NCI-H345 treated with DMSO at 0.1 percent for 48 hours (cell line): ENCODE results near the gene LTBR.

Source experiments
- DNase-seq: peaks from one replicate; lab custom pipeline; 2025; ENCODE audit not compliant: unreplicated experiment; lab: John Stamatoyannopoulos, UW

The LTBR gene

DNA sequence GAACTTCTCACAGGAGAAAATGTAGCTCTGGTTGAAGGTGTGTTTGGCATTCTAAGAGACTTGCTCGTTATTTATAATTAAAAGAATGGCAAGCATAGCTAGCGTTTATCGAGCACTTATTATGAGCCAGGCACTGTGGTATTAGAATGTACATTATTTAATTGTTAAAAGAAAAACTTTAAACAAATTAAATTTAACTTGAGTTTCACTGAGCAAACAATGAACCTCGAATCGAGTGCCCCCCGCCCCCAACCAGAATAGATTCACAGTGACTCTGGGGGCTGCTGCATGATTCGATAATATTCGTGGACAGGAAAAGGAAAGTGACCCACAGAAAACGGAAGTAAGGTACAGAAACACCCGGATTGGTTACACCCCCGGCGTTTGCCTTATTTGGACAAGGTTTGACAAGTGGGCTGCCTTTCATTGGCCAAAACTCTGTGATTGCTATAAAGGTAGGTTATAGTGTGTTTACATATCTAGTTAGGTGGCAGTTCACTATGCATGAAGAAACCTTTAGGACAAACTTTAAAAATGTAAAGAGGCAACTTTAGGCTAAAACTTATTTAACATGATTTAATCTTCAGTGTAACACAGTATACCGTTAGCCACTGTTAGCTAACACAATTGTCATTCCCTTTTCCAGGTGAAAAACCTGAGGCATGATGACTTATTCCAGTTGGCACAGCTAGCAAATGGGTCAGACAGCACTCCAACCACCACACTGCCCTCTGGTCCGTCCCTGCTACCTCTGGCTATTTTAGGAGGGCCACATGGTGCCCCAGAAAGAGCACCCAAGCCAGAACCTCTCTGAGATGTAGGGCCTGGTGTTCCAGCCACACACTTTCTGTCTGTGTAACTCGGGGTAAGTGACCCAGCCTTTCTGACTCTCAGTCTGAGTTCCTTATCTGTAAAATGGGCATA is 15.7 kb upstream of the LTBR start:
- DNase-seq: no peak

DNA sequence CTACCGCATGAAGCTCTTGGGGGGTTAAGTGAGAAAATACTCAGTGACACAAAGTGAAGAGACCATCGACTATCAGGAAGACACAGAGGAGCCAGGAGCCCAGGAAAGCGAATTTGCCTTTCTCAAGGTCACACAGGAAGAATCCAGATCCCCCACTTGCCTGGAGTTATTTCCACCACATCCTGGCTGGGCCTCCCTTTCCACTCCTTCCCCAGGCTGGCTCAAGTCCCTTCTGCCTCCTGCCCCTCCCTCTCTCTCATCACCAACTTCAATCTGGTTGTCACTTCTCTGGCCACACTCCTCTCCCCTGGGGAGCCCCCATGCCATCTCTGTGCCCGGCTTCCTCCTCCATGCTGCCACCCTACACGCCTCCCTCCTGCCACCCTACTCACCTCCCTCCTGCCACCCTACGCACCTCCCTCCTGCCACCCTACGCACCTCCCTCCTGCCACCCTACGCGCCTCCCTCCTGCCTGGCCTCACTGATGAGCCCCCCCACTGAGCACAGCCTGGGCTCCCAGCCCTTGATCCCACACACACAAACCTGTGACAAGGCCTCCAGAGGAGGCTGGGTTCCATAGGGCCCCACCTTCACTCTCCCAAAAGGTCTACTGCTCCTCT is 14.9 kb upstream of the LTBR start:
- DNase-seq: no peak

DNA sequence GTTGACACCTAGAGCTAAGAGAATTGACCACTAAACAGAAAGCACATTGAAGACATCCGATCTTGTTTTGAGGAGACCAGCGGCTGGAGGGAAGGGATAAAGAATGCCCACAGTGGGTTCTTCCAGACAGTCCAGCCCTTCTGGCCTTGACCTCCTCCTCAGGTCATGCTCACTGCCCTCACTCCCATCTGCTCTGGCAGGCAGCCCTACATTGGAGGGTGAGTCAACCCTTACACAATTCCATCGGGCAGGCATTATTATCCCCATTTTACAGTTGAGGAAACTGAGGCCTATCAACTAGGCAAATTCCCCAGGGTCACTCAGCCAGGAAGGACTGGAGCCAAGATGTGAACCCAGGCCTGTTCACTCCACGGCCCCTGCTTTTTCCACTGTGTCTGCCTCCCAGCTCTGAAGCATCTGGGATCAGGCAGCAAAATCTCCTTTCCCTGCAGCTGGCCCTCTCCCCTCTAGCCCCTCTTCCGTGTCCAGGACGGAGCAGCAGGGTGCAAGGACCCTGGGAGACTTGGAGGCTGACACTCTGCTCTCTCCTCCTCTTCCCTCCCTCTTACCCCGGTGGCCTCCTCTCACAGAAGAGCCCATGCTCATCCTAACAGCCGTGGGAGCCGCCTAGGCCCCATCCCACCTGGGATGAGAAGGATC is 13.9 kb upstream of the LTBR start:
- no peak for DNase-seq

DNA sequence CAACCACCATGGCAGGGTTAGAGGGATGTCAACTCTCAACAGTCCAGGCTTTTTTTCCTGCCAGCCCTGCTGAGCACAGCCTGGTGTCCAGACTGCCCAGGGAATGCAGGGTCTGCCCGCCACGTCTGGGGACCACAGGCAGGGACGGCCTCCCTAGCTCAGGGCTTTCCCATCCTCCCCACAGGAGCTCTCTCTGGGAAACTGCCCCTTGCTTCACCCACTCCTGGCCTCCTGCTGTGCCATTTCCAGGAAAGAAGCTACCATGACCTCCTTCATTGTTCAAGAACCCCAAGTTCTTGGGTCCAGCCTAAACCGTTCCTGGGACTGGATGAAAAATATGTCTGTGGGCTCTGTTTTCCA is 13.4 kb upstream of the LTBR start:
- DNase-seq: no peak

DNA sequence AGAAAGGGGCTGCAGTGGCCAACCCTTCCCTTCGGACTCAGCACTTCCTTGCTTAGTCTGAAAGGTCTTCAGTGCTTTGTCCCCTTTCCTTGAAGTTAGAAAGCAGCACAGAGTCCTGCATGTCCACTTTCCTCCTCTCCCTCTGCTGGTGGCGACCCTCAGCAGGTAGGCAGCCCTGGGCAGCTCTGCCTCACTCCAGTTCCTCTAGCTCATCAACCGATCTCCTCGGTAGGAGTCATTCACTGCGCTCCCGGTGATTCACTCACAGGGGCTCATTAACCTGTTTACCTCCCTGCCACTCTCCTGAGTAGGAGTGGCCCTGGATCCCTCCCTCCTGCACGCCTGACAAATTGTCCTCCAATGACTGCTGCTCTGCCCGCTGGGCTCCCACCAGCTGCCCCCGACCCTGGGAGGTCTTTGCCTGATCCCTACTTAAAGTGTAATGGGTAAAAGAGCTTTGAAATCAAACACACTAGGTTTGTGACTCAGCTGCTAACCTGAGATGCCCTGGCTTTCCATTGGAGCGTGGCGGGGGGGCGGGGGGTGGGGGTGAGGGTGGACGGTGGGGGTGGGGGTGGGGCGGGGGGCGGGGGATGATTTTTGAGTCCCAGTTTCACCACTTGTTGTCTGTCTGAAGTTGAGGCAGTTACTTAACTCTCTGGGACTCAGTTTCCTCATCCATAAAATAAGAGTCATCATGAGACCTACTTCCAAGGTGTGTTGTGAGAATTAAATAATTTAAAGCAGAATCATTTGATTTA is 12.8 kb upstream of the LTBR start:
- peak; percentile 95 for DNase-seq

DNA sequence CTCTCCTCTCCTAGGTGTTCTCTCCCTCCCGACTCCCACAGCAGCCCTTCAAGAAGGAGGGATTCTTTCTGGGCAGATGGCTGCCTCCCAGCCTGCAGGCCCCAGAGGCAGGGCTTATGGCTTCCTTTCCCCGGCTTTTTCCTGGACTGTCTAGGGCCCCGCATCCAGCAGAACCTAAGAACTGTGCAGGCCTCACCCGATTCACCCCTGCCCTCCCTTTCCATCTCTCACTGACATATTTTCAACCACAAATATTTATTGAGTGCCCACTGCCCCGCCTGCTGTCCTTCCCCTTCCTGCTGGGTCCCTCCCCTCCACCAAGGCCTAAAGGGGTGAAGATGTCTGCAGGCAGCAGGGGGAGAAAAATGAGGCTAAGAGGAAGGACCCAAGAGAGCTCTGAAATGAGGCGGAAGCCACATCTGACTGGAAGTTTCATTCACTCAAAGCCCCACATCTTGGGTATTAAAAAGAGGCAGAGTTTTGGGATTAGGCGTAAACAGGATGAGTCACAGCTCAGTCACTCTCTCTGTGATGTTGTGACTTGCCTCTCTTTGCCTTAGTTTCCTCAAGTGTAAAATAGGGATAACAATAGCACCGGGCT is 11.5 kb upstream of the LTBR start:
- DNase-seq: peak; percentile 41

DNA sequence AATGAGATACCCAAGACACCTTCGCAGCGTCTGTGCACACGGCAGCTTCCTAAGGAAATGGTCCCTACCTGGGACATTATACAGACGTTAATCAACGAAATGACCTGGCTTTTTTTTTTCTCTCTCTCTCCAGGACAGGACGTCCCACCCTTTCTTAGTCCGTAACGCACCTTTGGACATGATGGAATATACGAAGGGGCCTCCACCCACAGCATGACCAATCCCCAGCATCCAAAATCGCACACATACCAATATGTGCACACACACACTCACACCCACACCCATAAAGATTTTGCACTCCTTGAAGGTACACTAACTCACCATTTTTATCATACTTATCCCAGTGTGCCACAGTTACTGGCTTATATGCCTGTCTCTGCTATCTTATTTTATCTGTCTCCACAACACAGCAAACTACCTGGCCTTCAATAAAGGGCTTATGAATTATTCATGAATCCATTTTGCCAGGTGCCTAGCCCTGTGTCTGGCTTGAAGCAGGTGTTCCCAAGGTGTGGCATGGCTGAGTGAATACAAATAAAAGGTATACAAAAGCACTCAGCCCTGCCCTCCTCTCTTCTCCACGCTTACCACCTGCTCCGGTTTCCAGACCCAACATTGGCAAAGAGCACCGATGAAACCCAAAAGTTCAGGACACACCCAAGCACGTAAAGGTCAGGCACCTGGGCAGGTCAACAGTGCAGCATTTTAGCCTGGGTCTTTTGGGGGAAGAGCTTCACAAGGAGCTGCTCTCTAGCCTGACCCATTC is 10.8 kb upstream of the LTBR start:
- peak; percentile 94 for DNase-seq

DNA sequence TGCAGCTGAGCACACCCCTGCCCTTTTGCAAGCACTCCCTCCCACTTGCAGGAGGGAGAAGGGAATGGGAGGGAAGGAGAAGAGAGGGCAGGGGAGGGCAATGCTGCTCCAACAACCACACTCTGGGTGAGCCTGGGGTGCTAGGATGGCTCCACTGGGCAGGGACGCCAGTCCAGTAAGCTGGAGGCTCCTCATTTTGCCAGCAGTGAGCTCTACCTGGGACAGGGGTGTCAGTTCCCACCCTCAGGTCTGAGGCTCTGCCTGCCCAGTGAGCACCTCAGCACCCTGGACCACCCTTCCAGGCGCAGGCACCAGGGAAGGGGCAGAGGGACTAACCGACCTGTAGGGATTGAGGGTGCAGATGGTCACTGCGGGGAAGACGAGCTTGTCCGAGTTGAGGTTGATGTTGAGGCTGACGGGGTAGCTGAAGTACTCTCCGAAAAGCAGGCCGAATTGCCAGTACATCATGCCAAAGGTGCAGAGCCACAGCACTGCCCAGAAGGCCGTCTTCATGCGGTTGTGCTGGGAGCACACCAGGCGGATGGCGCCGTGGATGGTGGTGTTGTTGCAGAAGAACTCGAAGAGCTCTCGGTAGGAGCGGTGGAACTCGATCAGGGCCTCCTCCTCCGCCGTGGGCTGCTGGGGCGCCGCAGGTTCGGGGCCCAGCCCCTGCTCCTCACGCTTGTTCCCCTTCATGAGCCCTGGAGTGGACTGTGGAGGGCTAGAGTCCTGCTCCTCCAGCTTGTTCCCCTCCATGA is 9.8 kb upstream of the LTBR start:
- no peak for DNase-seq

DNA sequence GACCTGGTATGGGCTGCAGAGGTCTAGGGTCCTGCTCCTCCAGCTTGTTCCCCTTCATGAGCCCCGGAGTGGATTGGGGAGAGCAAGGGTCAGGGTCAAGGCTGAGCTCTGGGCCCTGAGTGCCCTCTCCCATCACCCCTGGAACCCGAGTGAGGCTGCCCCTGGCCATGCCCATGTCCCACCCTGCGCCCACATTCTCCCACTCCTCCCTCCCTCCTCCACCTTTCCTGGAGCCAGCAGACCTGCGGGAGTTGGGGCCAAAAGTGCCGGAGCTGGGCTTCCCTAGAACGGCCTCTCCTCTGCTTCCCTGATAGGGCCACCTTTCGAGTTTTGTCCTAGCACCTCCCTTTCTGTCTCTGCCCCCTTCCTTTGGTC is 9.2 kb upstream of the LTBR start:
- no peak for DNase-seq

DNA sequence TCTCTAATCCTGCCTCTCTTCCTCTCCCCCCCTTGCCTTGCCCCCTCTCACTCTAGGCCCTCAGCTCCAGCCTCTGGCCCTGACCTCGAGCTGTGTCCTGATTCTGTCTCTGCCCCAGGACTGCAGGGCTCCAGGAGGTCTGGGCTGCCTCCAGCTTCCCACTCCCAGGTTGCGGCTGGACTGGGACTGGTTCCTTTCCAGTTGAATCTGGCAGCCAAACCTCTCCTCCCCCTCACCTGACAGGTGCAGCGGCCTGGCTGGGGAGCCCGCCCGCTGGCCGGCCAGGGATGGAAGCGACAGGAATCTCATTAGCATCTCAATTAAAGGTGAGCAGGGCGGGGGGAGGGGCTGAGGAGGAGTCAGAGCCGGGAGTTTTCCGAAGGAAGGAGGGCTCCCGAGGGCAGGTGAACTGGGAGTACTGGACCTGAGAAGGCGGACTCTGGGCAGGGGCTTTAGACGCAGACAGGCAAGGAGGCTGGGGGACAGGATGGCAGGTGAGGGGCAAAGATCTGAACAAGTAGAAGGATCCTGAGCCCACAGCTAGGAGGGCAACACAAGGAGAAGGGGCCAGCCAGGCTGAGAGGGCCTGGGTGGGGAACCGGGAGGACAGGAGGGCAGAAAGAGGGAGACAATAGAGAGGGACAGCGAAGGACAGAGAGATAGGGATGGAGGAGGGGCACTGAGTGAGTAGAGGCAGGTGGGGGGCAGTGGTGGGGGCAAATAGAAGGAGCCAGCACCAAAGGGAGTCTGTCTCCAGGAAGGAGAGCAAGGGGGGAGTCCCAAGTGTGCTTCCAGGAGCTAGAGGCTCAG is 8.5 kb upstream of the LTBR start, which contains the start of gene SCNN1A:
TSS of gene SCNN1A (minus strand) at position 295 of the 810 bp plus-strand sequence. CDS start 780 bp downstream, outside the sequence.
- DNase-seq: peak; percentile 78

DNA sequence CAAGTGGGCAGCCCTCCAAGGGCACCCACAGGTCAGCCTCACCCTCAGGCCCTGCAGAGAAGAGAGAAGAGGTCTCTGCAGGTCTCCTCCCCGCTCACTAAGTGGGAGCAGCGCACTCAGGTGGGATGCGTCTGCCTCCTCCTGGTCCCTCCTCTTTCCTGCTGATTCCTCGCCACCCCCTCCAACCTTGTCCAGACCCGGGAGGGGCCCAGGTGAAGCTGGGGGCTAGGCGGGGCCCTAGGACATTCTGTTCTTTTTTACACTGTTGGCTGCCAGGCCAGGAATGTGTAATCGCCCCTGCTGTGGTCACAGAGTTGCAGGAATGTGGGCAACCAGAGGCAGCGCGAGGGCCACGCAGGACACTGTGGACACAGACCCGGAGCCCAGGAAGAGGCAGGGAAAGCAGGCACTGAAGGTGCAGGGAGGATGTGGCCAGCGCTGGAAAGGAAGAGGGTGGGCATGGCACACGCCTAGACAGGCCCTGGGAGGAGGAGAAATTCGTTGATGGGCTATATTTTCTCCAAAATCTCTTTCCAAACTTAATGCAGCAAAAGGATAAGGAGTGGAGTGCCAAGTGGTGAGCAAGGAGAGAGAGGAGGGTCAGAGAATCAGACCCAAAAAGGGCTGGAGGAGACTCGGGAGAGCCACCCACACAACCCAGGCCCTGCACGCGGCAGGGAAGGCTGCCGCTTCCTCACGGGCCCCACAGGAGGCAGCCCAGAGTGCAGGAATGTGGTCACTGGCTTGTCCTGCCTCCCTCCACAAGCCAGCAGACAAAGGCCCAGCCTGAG is 7.7 kb upstream of the LTBR start:
- no peak for DNase-seq

DNA sequence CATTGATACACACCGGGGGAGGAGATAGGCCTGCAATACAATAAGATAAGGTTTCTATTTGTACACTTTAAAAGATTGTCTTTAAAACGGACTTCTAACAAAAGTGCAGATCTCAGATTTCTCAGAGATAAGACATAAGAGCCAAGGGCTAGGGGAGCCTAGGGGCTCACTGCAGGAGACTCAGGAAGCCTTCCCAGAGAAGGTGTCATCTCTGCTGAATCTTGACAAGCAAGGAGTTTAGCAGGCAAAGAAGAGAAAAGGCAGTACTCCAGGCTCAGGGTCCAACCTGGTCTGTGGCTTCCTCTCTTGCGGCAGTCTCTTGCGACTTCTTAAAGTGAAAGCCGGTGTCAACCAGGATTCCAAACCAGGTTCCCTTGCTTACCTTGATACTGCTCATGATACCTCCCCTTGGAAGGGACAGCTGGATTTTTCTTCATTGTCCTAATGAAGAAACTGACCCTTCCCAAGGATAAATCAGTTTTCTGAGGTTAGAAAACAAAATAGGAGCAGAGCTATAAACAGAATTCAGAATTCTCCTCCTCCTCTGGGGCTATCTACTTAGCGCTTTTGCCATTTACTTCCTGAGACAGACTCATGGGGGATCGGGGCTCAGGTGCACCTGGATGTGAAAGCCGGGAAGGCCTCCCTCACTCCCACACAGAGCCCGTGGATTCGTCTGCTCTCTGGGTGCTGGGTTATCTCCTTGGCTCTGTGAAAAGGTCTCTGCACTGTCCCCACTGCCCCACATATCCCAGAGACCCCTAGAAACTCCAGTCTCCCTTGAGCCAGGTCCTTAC is 6.9 kb upstream of the LTBR start:
- DNase-seq: no peak

DNA sequence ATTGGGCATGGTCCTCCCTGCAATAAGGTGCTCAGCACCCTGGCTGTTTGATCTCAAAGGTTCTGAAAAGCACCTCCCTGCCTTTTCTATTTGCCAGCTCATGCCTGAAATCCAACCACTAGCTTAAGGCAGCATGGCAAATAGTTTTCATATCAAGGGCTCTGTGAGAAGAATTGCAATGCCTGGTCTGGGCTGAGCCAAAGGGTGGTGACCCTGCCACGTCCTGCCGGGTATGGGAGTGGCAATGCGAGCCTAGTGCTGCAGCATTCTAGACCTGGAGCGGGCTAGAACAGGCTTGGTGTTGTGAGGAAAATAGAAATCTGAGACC is 6.3 kb upstream of the LTBR start:
- DNase-seq: no peak

DNA sequence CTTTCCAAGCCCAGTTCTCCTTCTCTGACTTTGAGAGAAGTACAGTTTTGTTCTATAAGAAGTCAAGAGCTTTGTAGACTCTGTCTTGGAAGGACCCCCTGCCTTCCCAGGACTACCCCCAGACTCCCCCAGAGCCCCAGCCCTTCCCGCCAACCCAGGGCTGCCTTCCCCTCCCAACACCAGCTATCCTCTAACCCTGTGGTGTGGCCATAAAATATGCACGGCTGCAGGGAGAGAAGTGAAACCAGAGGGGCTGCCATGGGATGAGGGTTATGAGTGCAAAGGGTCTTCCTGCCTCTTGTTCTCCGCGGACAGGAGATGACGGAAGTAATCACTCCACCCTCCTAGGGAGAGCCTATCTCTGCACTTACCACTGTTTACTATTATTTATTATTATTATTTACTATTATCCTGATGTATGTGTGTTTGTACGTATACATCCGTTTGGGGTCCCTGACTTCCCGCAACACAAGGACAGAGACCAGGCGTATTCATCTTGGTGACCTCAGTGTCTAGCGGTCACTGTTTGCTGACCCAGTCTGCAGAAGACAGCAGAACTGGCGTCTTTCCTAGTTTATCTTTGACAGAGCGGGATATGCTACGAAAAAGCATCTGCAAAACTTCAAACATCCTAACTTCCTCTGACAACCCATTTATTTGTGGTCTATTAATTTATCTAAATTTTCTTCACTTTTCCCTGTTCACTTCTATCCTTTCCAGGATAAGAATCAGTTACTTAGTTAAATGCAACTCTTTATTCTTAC is 5.1 kb upstream of the LTBR start:
- DNase-seq: no peak

DNA sequence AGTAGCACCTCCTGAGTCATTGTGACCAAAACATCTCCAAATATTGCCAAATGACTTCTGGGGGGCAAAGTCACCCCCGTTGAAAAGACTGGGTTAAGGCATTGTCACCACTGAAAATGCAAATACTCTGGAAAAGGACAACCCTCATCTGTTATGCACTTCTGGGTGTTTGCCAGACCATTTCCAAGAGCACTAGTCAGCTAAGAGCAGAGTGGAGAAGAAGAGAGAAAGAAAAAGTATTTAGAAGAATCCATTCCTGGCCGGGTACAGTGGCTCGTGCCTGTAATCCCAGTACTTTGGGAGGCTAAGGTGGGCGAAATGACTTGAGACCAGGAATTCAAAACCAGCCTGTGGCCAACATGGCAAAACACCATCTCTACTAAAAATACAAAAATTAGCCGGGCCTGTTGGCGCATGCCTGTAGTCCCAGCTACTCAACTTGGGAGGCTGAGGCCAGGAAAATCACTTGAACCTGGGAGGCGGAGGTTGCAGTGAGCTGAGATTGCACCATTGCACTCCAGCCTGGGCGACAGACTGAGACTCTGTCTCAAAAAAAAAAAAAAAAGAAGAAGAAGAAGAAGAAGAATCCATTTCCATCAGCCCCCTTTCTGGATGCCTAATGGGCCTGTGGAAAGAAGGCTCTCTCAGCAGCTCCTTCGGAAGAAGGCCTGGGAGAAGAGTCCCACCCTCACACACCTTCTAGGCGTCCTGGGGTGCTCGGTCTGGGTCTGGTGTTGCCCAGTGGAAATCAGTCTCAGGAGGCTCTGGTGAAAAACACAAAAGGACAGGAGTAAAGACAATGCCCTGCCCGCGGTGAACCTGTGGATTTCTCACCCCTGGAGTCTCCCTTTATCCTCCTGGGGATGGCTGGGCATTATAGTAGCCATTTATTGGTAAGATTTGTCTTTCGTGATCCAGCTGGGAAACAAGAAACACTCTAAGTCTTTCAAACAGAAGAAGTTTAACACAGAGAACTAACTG is 3.5 kb upstream of the LTBR start:
- DNase-seq: no peak
